ENCODE measurements around the gene STOML3.

STOML3 gene

DNA sequence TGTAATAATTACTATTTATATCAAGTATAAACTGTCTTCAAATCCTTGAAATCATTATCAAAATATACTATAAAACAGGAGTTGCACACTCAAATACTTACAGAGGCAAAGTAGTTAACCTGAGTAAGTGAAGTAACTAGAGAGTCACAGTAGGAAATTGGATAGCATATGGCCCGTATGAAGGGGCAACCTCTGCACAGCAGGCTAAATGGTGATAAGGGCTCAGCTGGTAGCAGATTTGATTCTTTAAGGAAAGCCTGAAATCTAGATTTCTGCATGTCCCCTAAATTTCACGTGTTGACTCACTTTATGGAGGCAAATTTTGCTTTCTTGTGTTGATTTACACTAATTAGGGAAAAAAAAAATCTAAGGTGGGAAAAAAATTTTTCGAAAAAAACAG is 46.4 kb downstream of the STOML3 start:
- in situ Hi-C loops (cut with HindIII; ENCODE audit: low pct_ligation_motif_present, low pct_unique_long_range_greater_than_20kb, low sequenced_read_pairs) = no loop called here
- DNase-seq = no peak

DNA sequence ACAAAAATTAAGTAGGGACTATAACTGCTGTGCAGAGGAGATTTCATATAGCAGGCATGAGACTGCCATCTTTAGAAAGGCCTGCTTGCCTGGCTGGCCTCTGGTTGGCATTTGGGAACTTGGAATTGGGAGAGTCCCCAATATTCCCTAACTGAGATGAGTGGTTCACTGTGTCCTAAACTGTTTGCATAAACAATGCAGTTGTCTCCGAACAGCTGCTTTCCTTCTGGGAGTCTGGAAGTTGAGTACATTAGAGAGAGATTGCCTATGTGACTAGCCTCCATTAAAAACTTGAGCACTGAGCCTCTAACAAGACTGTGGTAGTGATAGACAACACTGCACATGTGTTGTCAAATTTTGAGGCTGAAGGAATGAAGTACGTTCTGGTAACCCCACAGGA is 47.4 kb downstream of the STOML3 start:
- DNase-seq = no peak
- in situ Hi-C loops (cut with HindIII; ENCODE audit: low pct_ligation_motif_present, low pct_unique_long_range_greater_than_20kb, low sequenced_read_pairs) = no loop called here

DNA sequence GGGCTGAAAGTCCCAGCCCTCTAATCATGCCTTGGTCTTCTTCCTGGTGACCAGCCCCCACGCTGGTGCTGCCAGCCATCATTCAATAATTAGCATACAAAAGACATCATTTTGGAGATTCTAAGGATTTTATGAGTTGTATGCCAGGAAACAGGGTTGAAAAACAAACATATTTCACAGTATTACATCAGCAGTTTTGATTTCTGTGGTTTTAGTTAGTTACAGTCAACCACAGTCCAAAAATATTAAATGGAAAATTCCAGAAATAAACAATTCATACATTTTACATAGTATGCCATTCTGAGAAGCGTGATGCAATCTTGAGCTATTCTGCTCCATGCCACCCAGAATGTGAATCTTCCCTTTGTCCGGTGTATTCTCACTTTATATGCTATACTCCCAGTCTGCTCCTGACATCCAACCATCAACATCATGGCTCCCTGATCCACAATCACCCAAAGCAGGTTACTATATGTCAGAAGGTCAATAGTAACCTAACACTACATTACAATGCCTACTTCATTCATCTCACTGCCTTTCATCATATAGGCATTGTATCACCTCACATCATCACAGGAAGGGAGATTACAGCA is 49.2 kb downstream of the STOML3 start:
- in situ Hi-C loops (cut with HindIII; ENCODE audit: low pct_ligation_motif_present, low pct_unique_long_range_greater_than_20kb, low sequenced_read_pairs) = no loop called here
- DNase-seq = no peak

DNA sequence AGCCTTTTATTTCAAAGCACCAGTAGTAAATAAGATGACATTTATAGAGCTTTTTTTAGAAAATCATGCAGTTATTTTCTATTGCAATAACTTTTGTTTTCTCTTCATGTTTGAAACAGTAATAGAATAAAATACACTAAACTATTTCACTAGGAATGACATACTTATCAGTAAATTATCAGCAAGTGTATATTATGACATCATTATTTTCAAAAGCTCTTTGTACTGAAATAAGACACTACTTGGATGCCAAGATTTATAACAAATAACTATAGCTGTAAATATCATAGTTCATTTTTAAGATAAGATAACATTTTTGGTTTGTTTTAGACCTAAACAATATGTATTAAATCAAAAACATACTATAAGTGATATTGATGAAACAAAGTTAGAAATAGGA is 56.8 kb downstream of the STOML3 start:
- DNase-seq = no peak
- in situ Hi-C loops (cut with HindIII; ENCODE audit: low pct_ligation_motif_present, low pct_unique_long_range_greater_than_20kb, low sequenced_read_pairs) = no loop called here

DNA sequence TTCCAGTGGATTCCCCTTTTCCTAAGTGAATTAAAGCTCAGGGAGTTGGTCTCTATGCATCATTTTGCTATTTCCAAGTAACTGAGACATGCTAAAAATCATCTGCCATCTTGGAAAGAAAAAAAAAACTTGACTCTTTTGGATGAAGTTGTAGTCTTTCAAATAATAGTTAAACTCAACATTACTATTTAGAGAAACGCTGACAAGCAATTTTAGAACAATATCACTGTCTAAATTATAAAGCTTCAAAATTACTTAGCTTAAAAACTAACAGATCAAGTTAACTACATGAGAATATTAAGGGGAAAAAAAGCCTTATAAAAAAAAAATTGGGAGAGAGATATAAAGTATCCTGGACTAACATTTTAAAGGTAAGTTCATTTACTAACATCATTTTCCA is 68.5 kb downstream of the STOML3 start:
- no peak for DNase-seq
- in situ Hi-C loops (cut with HindIII; ENCODE audit: low pct_ligation_motif_present, low pct_unique_long_range_greater_than_20kb, low sequenced_read_pairs) = no loop called here

DNA sequence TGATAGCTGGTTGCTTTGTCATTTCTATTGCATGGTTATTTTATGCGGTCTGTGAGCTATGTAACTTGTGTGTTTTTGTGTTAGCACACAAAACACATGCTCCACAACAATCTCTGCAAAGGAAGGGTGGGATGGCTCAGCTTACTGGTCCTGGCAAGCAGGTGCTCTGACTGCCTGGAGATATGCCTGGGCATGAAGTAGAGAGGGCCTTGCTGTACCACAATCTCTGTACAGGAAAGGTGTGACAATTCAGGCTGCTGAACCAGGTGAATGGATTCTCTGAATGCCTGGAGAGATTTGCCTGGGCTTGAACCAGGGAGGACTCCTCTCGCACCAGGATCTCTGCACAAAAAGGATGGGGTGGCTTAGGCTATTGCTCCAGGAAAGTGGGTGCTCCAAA is 69.5 kb downstream of the STOML3 start:
- in situ Hi-C loops (cut with HindIII; ENCODE audit: low pct_ligation_motif_present, low pct_unique_long_range_greater_than_20kb, low sequenced_read_pairs) = no loop called here
- DNase-seq = no peak

Measured in ACHN (cell line).